ENCODE results near the gene APOA5.

DNA sequence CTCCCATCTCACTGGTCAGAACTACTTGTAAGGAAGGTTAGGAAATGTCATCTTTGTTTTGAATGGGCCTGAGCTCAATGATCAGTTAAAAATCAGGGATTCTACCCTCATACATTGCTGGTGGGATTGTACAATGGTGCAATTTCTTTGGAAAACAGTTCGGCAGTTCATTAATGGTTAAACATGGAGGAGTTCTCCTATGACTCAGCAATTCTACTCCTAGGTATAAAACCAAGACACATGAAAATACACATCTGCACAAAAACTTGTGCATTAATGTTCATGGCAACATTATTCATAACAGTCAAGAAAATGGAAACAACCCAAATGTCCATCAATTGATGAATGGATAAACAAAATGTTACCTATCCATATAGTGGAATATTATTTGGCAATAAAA lies 4.9 kb upstream of the APOA5 start:
- no peak for TF ChIP-seq CTCF (IDR thresholded peaks at IDR 0.05)
- no peak for TF ChIP-seq POLR2A (IDR thresholded peaks at IDR 0.05)
- no peak for TF ChIP-seq EP300 (IDR thresholded peaks at IDR 0.05)
